ENCODE measurements around the gene TPRA1. TPM values are rescaled to one million over a fixed set of nuclear protein-coding genes. Genes with fewer than 3 reads are reported as not detected.

TPRA1 gene
- 58.5 and 66.5 TPM in 2 replicates for total RNA-seq (2021)
- Bru-seq, nascent RNA = percentile 66 among the genes with signal in this experiment
- percentile 77 among the genes with signal in this experiment for BruChase-seq, experiment 1, labeled RNA remaining after a 2-hour chase
- percentile 82 among the genes with signal in this experiment for BruChase-seq, experiment 2, labeled RNA remaining after a 6-hour chase
- long read RNA-seq, transcript TPRA1-203 (10 exons, 1,831 nt) = minor isoform, 9 of 229 reads
- long read RNA-seq, transcript TPRA1-202 (11 exons, 1,933 nt) = major isoform, 126 of 229 reads
- long read RNA-seq, partial matches to known transcripts = 9 of 229 reads
- long read RNA-seq, other reads (novel, unspliced or antisense) = 78 of 229 reads

DNA sequence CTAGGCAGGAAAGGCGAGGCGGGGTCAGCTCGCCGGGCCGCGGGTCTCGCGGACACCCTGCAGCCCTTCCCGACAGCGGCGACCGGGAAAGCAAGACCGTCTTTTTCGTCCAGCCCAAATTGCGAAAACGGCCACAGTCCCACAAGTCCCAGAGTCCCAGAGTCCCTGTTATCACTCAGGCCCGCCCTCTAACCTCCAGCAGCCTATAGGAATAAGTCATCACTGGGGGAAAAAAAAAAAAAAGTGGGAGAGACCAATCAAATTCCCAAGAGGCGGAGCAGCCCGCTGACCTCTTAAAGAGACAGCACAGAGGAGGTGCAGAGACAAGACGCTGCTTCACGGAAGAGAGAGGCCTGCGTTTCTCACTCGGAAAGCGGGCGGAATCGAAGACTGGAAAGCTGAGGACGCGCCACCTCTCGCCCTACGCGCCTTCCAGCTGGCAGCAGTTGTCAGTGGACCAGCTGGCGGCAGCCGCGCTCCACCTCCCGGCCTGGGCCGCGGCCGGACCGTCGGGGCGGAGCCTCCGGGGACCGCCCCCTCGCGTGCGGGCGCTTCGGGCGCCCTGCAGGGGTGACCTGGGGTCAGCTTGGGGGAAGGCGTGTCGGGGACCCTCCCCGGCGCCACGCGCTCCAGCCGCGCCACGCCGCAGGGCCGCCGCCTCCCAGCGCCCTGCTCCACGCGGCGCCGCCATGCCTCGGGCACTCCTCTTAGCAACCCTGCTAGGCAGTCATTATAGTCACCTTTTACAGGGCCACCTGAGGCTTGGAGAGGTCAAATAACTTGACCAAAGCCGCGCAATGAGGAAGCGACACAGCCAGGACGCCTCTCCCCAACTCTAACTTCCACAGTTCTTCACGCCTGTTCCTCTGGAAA is at the start of gene TPRA1:
TSS of gene TPRA1 (minus strand) at position 141 of the 873 bp plus-strand sequence. CDS start 10,587 bp downstream, outside the sequence.
- H3K9me3 ChIP-seq (ENCODE audit: insufficient read depth, low read depth) = no peaks in the 10 kb centered on the region
- ChIA-PET CTCF (interaction anchor here (0.7 kb wide), 1 partner anchor 208 kb away, joined by 3 read pairs; no protein-coding TSS in a partner anchor), POLR2A (ENCODE audit: unreplicated experiment) (interaction anchor here (0.6 kb wide), 1 partner anchor 369 kb away, joined by 5 read pairs; no protein-coding TSS in a partner anchor)
- intact Hi-C loops (cut with micrococcal nuclease; ENCODE audit: unreplicated experiment) = loop anchor here (2.0 to 10.0 kb wide), 6 partner anchors 82 to 894 kb away; partner anchors contain the start of genes ABTB1 and SEC61A1
- BruUV-seq (replicated peaks) = TSS peak; percentile 15
- H3K4me3 ChIP-seq = peak within 1 kb of the TSS; percentile 70
- peaks cover 18% of the 10 kb centered on the region for H3F3A ChIP-seq (ENCODE audit: insufficient read depth, low read depth)
- H3K27ac ChIP-seq = peak within 1 kb of the TSS; percentile 92
- peaks cover 33% of the 10 kb centered on the region for H3K79me2 ChIP-seq (ENCODE audit: low read depth)
- H3K4me1 ChIP-seq (replicated peaks; ENCODE audit: insufficient read depth) = peaks cover 22% of the 10 kb centered on the region
- H3K36me3 ChIP-seq (ENCODE audit: low read depth) = no peaks in the 10 kb centered on the region
- peak within 1 kb of the TSS; percentile 91 for H3K4me2 ChIP-seq
- DNase-seq = peak; percentile 94 to 96
- H3K27me3 ChIP-seq (ENCODE audit: insufficient read depth, low read depth) = no peaks in the 10 kb centered on the region
- H3K9me2 ChIP-seq (ENCODE audit: insufficient read depth) = no peaks in the 10 kb centered on the region
- H2AFZ ChIP-seq = peak within 1 kb of the TSS; percentile 77
- TF ChIP-seq, protein P1, sequence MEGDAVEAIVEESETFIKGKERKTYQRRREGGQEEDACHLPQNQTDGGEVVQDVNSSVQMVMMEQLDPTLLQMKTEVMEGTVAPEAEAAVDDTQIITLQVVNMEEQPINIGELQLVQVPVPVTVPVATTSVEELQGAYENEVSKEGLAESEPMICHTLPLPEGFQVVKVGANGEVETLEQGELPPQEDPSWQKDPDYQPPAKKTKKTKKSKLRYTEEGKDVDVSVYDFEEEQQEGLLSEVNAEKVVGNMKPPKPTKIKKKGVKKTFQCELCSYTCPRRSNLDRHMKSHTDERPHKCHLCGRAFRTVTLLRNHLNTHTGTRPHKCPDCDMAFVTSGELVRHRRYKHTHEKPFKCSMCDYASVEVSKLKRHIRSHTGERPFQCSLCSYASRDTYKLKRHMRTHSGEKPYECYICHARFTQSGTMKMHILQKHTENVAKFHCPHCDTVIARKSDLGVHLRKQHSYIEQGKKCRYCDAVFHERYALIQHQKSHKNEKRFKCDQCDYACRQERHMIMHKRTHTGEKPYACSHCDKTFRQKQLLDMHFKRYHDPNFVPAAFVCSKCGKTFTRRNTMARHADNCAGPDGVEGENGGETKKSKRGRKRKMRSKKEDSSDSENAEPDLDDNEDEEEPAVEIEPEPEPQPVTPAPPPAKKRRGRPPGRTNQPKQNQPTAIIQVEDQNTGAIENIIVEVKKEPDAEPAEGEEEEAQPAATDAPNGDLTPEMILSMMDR (conservative IDR thresholded peaks at IDR 0.05) = no peak
- TF ChIP-seq EZH2 (IDR thresholded peaks at IDR 0.05; ENCODE audit: low read depth) = no peak
- H4K20me1 ChIP-seq (ENCODE audit: insufficient read depth) = peaks cover 8% of the 10 kb centered on the region

DNA sequence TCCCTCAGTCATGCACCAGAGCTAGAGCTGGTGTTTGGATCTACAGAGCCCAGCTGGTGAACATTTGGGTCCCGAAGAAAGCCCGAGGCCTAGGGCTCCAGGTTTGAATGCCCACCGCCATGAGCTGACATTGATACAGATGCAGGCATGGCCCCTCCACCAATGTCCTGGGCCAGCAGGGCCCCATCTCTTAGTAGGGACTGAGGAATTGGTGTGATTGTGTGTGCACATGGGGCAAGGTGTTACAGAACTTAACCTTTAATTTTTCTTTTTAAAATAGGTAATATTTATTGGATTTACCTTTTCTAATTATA is 49.5 kb upstream of the TPRA1 start:
- H3F3A ChIP-seq (ENCODE audit: insufficient read depth, low read depth) = peaks cover 23% of the 10 kb centered on the region; the same call in 1 of the 2 replicates
- no peak for DNase-seq
- no peak overlapping the region for H3K4me2 ChIP-seq
- no peaks in the 10 kb centered on the region for H3K27me3 ChIP-seq (ENCODE audit: insufficient read depth, low read depth)
- BruUV-seq (replicated peaks) = no TSS peak
- TF ChIP-seq, protein P1 (conservative IDR thresholded peaks at IDR 0.05) = no peak
- no peak for TF ChIP-seq EZH2 (IDR thresholded peaks at IDR 0.05; ENCODE audit: low read depth)
- POLR2A ChIA-PET (ENCODE audit: unreplicated experiment) = no interaction called here
- H3K4me3 ChIP-seq = no peak overlapping the region
- no peaks in the 10 kb centered on the region for H3K9me3 ChIP-seq (ENCODE audit: insufficient read depth, low read depth)
- CTCF ChIA-PET = no interaction called here
- intact Hi-C loops (cut with micrococcal nuclease; ENCODE audit: unreplicated experiment) = no loop called here
- H3K79me2 ChIP-seq (ENCODE audit: low read depth) = no peaks in the 10 kb centered on the region
- H3K4me1 ChIP-seq (replicated peaks; ENCODE audit: insufficient read depth) = peaks cover 23% of the 10 kb centered on the region
- no peaks in the 10 kb centered on the region for H4K20me1 ChIP-seq (ENCODE audit: insufficient read depth)
- H3K27ac ChIP-seq = peak overlapping the region; percentile 24; the same call in 1 of the 2 replicates
- H3K9me2 ChIP-seq (ENCODE audit: insufficient read depth) = no peaks in the 10 kb centered on the region
- H3K36me3 ChIP-seq (ENCODE audit: low read depth) = no peaks in the 10 kb centered on the region
- no peak overlapping the region for H2AFZ ChIP-seq

Data from PC-9 (cell line).